Measurements from ENCODE around the gene COL8A2. TPM values are rescaled to one million over a fixed set of nuclear protein-coding genes. Genes with fewer than 3 reads are reported as not detected.

COL8A2 gene
- total RNA-seq, 1 donor from 2014 or later, result 18.1 TPM

DNA sequence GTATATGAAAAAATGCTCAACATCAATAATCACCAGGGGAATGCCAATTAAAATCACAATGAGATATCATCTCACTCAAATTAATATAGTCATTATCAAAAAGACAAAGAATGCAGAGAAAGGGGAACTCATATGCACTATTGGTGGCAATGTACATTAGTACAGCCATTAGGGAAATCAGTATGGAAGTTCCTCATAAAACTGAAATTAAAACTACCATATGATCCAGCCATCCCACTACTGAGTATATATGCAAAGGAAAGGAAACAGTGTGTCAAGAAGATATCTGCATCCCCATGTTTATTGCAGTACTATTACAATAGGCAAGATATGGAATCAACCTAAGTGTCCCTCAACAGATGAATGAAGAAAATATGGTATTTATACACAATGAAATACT, 73.2 kb downstream of the COL8A2 start:
- Mint-ChIP-seq H3K4me1 (ENCODE audit: low read depth) (no peaks in the 10 kb centered on the region), H3K27me3 (ENCODE audit: low read depth) (no peaks in the 10 kb centered on the region), H3K27ac (ENCODE audit: unreplicated experiment) (no peak overlapping the region)

More for the DNA sequence above, 73.2 kb downstream of the COL8A2 start:
- no peaks in the 10 kb centered on the region for H3K9me3 Mint-ChIP-seq (ENCODE audit: low read depth)
- no peak for DNase-seq (ENCODE audit: low spot score)
- peaks cover 28% of the 10 kb centered on the region for H3K36me3 Mint-ChIP-seq (ENCODE audit: low read depth)
- TF ChIP-seq, protein P1, sequence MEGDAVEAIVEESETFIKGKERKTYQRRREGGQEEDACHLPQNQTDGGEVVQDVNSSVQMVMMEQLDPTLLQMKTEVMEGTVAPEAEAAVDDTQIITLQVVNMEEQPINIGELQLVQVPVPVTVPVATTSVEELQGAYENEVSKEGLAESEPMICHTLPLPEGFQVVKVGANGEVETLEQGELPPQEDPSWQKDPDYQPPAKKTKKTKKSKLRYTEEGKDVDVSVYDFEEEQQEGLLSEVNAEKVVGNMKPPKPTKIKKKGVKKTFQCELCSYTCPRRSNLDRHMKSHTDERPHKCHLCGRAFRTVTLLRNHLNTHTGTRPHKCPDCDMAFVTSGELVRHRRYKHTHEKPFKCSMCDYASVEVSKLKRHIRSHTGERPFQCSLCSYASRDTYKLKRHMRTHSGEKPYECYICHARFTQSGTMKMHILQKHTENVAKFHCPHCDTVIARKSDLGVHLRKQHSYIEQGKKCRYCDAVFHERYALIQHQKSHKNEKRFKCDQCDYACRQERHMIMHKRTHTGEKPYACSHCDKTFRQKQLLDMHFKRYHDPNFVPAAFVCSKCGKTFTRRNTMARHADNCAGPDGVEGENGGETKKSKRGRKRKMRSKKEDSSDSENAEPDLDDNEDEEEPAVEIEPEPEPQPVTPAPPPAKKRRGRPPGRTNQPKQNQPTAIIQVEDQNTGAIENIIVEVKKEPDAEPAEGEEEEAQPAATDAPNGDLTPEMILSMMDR (IDR thresholded peaks at IDR 0.05), result no peak
- H3K4me3 Mint-ChIP-seq (ENCODE audit: unreplicated experiment), result no peak overlapping the region

Other genes with a start within 250 kb of the COL8A2 start
- gene AGO1, start 242.0 kb downstream of the COL8A2 start, total RNA-seq, result 23.5 to 35.8 TPM (median 24.6 TPM) in 3 replicates
- gene AGO3, start 194.1 kb downstream of the COL8A2 start, total RNA-seq, result 26.0 to 34.5 TPM (median 26.1 TPM) in 3 replicates
- gene TEKT2, start 41.1 kb downstream of the COL8A2 start, total RNA-seq, result 0.17 TPM in 1 of 3 replicates, not detected in the others
- gene ADPRS, start 36.3 kb downstream of the COL8A2 start, total RNA-seq, result 24.0 to 26.9 TPM (median 26.8 TPM) in 3 replicates
- gene TRAPPC3, start 24.3 kb upstream of the COL8A2 start, total RNA-seq, result 67.7 to 74.5 TPM (median 69.7 TPM) in 3 replicates
- 159 to 177 TPM (median 173 TPM) in 3 replicates for gene MAP7D1, start 30.9 kb upstream of the COL8A2 start, total RNA-seq
- 88.7 to 106 TPM (median 106 TPM) in 3 replicates for gene THRAP3, start 99.2 kb upstream of the COL8A2 start, total RNA-seq
- 9.4 to 15.0 TPM (median 10.8 TPM) in 3 replicates for gene SH3D21, start 181.1 kb upstream of the COL8A2 start, total RNA-seq
- gene EVA1B, start 198.4 kb upstream of the COL8A2 start, total RNA-seq, result 55.7 to 88.4 TPM (median 85.2 TPM) in 3 replicates